HG02884 (cell line): ENCODE data around the gene B4GALNT1.
"Not testable (repeated sequence)": the region's sequence is repeated elsewhere in the genome, so short reads cannot be mapped to it uniquely, and the experiment has no call there.

Experiments
- ATAC-seq: cut with Tn5 transposase; IDR thresholded peaks from one replicate; pipeline ENCODE4 v1.9.1; 2021; ENCODE audit warnings: mild to moderate bottlenecking, moderate library complexity; ENCODE audit not compliant: unreplicated experiment

B4GALNT1 gene

DNA sequence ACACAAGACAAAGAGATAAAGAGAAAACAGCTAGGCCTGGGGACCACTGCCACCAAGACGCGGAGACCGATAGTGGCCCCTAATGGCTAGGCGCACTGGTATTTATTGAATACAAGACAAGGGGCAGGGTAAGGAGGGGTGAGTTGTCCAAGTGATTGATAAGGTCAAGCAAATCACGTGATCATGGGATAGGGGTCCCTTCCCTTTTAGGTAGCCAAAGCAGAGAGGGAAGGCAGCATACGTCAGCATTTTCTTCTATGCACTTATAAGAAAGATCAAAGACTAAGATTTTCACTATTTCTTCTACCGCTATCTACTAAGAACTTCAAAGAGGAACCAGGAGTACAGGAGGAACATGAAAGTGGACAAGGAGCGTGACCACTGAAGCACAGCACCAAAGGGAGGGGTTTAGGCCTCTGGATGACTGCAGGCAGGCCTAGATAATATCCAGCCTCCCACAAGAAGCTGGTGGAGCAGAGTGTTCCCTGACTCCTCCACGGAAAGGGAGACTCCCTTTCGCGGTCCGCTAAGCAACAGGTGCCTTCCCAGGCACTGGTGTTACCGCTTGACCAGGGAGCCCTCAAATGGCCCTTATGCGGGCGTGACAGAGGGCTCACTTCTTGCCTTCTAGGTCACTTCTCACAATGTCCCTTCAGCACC lies 43.9 kb downstream of the B4GALNT1 start:
- ATAC-seq = not testable (repeated sequence)

DNA sequence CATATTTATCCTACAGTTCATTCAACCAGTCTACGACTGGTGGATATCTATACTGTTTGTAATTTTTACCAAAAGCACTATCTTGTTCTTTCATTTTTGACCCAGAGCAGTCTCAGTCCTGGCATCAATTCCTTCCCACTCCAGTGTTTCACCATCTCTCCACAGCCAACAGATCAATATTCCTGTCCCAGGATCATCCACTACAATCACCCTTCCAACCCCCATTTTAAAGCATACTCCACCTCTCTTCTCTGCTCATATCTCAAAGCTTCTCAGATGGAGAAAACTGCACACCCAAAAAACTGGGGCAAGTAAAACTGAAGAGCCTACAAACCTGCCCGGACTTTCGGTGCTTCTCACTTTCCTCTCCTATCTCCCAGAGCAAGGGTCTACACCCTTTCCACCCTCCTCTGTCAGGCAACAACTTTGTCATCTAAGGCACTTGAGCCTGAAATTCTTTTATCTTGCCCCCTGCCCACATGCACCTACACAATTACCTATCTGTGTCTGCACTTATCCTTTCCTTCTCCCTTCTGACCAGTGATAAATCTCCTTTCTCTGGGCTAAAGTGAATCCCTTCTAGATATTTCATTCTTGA lies 46.1 kb downstream of the B4GALNT1 start:
- no peak for ATAC-seq

DNA sequence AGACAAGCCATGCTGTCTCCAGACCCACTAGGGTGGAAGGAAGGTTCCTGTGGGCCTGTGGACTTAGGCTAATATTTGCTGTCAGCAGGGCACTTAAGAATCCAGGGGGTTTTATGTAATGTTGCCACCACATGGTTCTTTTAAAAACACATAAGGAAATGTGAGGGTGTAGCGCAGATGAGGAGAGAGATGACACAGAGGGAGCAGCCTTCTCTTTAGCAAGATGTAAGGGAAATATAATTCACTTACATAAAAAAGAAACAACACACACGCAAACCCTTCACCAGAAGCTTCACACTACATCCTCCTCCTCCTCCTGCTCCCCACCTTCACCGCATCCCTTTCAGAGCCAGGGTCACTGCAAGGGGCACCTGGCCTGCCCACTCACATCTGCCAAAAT lies 46.9 kb downstream of the B4GALNT1 start:
- ATAC-seq = no peak

- no peak for ATAC-seq
Observed at GRCh38 chr12:57585156-57585555, 47.8 kb downstream of the B4GALNT1 start.

- ATAC-seq = no peak
Observed at GRCh38 chr12:57584690-57585089, 48.3 kb downstream of the B4GALNT1 start.

- ATAC-seq = no peak
Observed at GRCh38 chr12:57584050-57584449, 49.0 kb downstream of the B4GALNT1 start.

- ATAC-seq = peak; percentile 99
Observed at GRCh38 chr12:57583008-57583831, 49.8 kb downstream of the B4GALNT1 start.

DNA sequence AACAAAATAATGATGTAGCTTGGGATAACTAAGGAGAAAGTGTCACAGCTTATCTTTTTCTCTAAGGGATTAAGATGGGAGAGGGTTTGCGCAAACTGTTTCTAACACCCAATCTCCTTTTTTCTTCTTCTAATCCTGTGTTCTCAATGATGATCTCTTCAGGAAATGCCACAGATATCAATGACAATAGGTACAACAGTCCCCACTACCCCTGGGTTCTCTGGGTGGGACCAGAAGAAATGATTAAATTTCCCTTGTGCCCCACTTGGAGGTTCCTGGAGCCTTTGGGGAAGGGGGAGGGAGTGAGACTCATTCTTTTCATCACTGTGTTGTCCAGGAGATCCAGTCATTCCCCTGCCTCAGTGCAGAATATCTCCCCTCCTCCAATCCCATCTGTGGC lies 50.6 kb downstream of the B4GALNT1 start:
- ATAC-seq = no peak

- ATAC-seq = no peak
Observed at GRCh38 chr12:57581802-57582201, 51.2 kb downstream of the B4GALNT1 start.

DNA sequence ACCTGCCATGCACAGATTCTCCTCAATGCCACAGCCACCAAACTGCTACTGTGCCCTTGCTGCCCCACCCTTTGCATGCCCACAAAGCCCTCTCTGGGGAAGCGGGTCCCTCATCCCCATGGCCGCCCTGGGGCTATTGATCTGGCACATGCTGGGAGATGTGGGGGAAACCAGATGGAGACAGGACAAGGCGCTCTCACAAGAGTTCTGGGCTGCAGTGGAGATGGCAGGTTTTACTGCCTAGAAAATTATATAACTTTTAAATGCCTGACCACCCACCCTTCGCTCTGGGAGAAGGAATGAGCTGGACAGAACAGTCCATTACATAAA lies 52.6 kb downstream of the B4GALNT1 start:
- no peak for ATAC-seq

- ATAC-seq = no peak
Observed at GRCh38 chr12:57579677-57580465, 53.1 kb downstream of the B4GALNT1 start.

- no peak for ATAC-seq
Observed at GRCh38 chr12:57579011-57579410, 54.0 kb downstream of the B4GALNT1 start.

DNA sequence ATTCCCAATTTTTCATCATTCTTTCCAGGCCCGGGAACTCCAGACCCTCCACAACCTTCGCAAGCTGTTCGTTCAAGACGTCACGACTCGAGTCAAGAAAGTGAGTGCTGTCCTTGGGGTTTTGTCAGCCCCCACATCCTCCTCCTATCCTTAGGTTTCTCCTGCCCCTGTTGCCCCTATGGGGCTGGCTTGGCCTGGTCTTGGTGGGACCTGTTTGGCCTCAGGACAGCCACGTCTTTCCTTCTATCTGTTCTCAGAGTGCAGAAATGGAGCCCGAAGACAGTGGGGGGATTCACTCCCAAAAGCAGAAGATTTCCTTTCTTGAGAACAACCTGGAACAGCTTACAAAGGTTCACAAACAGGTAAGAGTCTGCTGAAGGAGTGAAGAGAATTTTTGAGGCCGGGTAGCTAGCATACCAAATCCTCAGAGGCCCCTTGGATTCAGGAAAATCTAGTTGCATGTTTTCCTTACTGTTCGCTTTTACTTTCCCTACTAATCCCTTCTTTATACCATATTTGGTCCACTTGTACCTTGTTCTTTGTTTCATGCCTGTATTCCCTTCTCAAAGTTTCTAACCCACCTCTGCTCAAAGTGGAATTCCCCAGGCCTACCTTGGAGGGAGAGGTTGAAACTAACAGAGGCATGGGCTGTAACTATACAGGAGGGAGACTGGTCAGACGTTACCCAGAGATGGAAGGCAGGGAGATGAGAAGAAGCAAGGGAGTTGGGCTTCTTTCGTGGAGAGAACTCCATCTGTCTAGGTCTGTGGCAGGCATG lies 54.8 kb downstream of the B4GALNT1 start:
- no peak for ATAC-seq

DNA sequence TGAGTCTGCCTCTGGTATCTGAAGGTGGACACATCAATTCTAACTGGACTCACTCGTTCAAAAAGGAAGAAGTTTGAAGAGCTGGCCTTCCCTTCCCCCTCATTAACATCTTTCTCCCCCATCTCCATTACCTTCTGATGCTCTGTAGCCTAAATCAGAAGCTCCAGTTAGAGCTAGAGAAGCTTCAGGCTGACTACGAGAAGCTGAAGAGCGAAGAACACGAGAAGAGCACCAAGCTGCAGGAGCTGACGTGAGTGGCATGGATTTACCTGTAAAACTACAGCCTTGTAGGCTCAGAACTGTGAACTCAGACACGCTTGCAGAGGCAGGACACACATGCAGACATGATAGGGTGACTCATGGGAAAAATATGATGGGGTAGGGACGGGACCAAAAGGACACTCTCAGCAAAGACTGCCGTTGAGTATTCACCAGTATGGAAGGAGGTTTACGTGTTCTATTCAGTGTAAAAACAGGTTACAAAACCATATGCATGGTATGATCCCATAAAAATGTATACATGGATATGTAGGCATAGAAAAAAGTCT lies 56.3 kb downstream of the B4GALNT1 start:
- no peak for ATAC-seq
